Stimulated activated CD4-positive, alpha-beta T cell treated with anti-CD3 and anti-CD28 coated beads, Interleukin-12 subunit alpha, Interleukin-12 subunit beta, amount 100 ng/mL, for 4 hours (primary cell): ENCODE data around the gene CCDC187.

Experiments
- DNase-seq: peaks from one replicate; pipeline ENCODE4 v3.0.0-alpha.2; 2020

CCDC187 gene

DNA sequence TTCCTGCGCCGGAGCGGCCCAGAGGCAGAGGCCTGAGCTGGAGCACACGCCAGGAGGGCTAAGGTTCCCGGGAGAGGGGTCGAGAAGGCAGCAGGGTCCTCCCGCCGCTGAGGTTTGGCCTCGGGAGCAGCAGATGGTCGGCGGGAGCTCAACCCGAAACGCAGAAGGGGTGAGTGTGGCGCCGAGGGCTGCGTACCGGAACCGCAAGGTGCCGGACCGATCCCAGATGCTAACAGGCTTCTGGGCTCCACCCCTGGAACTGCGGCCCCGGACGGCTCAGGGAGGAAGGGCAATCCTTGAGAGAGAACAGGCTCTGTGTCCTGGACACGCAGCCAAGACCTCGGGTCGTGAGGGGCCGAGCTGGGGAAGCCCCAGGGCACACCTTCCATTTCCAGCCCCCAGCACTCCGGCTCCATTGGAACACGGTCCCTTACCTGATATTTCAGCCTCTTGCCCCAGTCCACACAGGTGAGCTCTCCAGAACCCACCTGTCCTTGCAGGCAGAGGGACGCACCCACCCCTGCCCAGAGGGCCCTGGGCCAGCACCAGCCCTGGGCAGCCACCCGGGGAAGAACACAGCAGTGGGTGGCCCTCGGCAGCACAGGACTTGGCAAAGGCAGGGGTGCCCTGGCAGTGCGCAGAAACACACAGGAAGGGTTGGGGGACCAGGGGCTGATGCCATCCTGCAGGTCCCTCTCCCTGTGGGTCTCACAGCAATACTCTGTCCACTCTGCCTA lies 100.3 kb downstream of the CCDC187 start:
- no peak for DNase-seq

GRCh38 chr9:136202454-136203407 lies 101.2 kb downstream of the CCDC187 start:
- DNase-seq, result no peak

- DNase-seq, result no peak
Measured at GRCh38 chr9:136201609-136202453, 102.1 kb downstream of the CCDC187 start.

GRCh38 chr9:136201174-136201573 lies 102.7 kb downstream of the CCDC187 start:
- DNase-seq, result no peak

GRCh38 chr9:136200424-136200823 lies 103.5 kb downstream of the CCDC187 start:
- no peak for DNase-seq
